Peyer's patch (tissue), 4 donors: ENCODE measurements around the gene PPP4R3A.

Experiments
- CTCF ChIP-seq, 6 experiments: fragments of 450-650 bp in 4 of 6; fragments of 200-600 bp in 2 of 6; sonication (generic) in 1 of 6; IDR thresholded peaks; one replicate each; pipeline ENCODE4 v1.5.1; 2017 to 2019; ENCODE audit warnings: antibody characterized with exemption in 6 of 6, mild to moderate bottlenecking in 3 of 6, moderate library complexity in 1 of 6
- POLR2A ChIP-seq, 2 donors: fragments of 450-650 bp; IDR thresholded peaks; one replicate each; pipeline ENCODE4 v1.5.1; 2017; ENCODE audit warnings: antibody characterized with exemption in 2 of 2, mild to moderate bottlenecking in 2 of 2, moderate library complexity in 2 of 2

- TF ChIP-seq CTCF (IDR thresholded peaks at IDR 0.05) = no peak
- TF ChIP-seq POLR2A (IDR thresholded peaks at IDR 0.05) = no peak
Measured at GRCh38 chr14:91417120-91417982, 92.8 kb downstream of the PPP4R3A start, which contains the start of gene CCDC88C.
